HG03442 (cell line): ENCODE measurements around the gene PLA2G2F.
A peak's percentile ranks its signal among the peaks of the same experiment; 100 is the strongest.
"Not testable (repeated sequence)": the region's sequence is repeated elsewhere in the genome, so short reads cannot be mapped to it uniquely, and the experiment has no call there.

Source experiments
- ATAC-seq: cut with Tn5 transposase; IDR thresholded peaks from one replicate; pipeline ENCODE4 v1.9.1; 2021; ENCODE audit warnings: mild to moderate bottlenecking, moderate library complexity; ENCODE audit not compliant: unreplicated experiment

The PLA2G2F gene

DNA sequence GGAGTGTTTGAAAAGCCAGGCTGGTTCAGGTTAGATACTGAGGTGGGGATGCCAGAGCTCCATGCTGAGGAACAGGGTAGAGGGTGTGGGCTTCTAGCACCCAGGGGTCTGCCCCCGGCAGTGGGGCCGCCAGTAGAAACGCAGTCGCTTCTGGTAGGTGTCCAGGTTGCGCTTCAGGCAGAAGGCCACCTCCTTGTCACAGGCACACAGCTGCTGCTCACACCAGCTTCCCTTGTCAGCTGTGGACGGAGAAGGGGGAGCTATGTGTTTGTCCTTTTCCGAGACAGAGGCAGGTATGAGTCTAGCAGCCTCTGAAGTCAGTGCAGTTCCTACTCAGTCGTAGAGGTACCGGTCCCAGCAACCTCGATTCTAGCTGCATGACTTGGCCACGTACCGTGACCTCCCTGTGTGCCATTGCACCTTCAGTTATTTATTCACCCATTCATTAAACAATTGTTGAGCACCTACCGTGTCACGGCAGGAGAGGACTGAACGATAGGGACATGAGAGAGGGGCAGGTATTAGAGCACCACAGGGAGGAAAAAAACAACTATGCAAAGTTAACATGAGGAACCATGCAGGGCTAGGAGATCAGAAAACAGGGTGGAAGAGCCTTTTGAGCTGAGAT, 25.0 kb upstream of the PLA2G2F start:
- no peak for ATAC-seq

GRCh38 chr1:20115479-20115878, 23.6 kb upstream of the PLA2G2F start:
- no peak for ATAC-seq

- no peak for ATAC-seq
Measured at GRCh38 chr1:20115916-20116315, 23.2 kb upstream of the PLA2G2F start.

GRCh38 chr1:20117236-20117635, 21.9 kb upstream of the PLA2G2F start:
- no peak for ATAC-seq

DNA sequence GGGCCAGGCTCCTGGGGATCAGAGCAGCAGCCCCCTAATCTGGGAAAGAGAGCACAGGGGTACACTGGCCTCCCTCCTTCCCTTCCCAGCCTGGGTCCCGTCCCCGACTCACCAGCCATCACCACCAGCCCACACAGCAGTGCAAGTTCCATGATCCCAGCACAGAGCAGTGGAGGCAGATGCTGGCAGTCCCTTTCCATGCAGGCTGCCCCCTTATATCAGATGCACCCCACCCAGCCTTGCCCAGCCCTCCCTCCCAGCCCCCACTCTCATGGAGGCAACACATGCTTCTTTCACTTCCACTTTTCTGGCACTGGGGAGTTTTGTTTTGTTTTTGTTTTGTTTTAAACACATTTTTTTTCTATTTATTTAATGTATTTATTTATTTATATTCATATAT, 19.8 kb upstream of the PLA2G2F start, which contains the start of gene PLA2G2D:
PLA2G2D (minus strand) TSS at position 190 of the 400 bp plus-strand sequence; CDS start at position 152, 38 bp downstream.
- no peak for ATAC-seq

DNA sequence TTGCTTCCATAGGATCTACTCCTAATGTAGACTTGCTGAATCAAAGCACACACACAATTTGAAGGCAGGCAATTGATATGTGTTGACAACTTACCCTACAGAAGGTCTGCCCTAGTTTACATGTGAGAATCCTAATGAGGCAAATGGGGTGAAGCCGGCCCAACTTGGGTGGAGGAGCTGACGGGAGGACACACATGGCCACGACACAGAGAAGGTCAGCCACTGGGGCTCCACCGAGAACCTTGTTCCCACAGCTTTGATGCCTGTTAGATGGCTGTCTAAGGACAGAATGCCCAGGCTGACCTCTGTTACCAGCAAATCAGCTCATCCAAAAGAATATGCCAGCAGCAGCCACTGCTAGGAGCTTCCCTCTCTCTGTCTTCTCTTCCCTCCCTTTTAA, 18.3 kb upstream of the PLA2G2F start:
- no peak for ATAC-seq

DNA sequence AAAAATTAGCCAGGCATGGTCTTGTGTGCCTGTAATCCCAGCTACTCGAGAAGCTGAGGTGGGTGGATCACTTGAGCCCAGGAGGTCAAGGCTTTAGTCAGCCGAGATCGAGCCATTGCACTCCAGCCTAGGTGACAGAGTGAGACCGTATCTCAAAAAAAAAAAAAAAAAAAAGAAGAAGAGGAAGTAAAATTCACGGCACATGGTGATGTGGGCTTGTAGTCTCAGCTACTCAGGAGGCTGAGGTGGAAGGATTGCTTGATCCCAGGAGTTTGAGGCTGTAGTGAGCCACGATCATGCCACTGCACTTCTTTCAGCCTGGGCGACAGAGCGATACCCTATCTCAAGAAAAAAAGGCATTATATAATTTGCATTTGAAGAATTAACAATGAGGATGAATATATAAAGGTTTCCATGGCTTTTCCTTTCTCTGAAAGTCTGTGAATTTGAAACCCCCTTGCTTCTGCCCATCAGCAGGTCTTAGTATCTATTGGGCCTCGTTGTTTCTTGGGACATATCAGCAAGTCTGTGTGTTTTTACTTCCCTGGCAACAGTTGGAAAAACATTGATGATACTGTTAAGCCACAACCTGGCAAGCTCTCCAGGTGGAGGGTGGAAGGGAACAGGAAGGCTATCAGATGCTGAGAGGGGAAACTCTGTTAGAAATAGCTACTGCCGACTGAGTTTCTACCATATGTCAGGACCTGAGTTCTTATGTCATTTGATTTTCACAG, 15.2 kb upstream of the PLA2G2F start:
- no peak for ATAC-seq

GRCh38 chr1:20124456-20125057, 14.6 kb upstream of the PLA2G2F start:
- no peak for ATAC-seq

- no peak for ATAC-seq
Measured at GRCh38 chr1:20125100-20125499, 14.0 kb upstream of the PLA2G2F start.

GRCh38 chr1:20126041-20126805, 12.9 kb upstream of the PLA2G2F start:
- peak; percentile 45 for ATAC-seq

- no peak for ATAC-seq
Measured at GRCh38 chr1:20126806-20127440, 12.2 kb upstream of the PLA2G2F start.

DNA sequence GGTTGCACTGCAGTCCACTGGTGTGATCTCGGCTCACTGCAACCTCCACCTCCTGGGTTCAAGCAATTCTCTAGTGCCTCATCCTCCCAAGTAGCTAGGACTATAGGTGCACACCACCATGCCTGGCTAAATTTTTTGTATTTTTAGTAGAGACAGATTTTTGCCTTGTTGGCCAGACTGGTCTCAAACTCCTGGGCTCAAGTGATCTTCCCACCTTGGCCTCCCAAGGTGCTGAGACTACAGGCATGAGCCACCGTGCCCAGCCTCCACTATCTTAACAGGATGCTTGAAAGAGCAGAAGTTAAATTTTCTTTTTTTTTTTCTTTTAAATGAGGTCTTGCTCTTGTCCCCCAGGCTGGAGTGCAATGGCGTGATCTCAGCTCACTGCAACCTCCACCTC, 8.6 kb upstream of the PLA2G2F start:
- not testable (repeated sequence) for ATAC-seq

DNA sequence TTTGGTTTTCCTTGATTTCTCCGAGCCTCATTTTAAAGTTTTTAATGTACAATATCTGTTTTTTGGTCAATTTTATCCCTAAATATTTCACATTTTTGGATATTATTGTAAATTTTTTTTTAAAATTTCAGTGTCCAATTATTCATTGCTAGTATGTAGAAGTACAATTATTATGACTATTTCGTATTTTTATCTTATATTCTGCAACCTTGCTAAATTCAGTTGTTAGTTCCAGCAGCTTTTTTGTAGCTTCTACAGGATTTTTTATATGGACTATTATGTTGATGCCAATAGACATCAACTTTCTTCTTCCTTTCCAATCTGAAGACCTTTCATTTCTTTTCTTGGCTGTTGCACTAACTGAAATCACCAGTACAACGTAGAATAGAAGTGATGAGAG, 4.1 kb upstream of the PLA2G2F start:
- ATAC-seq = no peak

- no peak for ATAC-seq
Measured at GRCh38 chr1:20136249-20136648, 2.9 kb upstream of the PLA2G2F start.

- ATAC-seq = no peak
Measured at GRCh38 chr1:20137055-20137454, 2.1 kb upstream of the PLA2G2F start.

DNA sequence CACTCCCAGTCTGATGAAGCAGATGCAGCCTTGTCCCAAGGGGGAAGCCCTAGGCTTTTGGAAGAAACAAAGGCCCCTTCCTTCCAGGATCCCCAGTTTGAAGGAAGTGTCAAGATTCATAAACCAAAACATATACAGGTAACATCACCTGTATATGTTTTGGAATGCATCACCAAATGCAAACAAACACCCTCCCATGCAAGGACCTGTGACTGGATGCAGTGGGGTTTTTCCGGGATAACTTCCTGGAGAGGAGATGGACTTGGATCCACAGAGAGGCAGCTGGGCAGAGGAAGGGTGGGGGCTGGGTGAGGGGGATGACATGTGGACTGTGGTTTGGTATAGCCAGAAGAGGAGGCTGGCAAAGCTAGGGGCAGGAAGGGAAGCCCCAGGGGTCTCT, 1.5 kb upstream of the PLA2G2F start:
- ATAC-seq = no peak

GRCh38 chr1:20138346-20138745, 777 bp upstream of the PLA2G2F start:
- ATAC-seq = no peak

GRCh38 chr1:20139776-20140612, 871 bp downstream of the PLA2G2F start:
- ATAC-seq = no peak

DNA sequence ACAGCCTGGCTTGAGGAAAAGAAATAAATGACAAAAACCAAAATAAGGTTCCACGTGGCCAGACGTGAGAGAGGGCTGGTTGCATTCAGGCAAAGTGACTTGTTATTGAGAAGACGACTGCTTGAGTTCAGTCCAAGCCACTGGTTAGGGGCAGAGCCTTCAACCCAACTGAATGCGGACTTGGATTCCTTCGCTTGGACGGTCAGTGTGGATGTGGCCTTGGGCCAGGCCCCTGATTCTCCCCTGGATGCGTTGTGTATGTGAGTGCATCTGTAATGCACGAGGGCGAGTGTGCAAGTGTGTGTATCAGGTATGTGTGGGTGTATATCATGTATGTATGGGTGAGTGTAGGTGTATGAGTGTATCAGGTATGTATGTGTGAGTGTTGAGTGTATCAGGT, 1.9 kb downstream of the PLA2G2F start:
- ATAC-seq = no peak

- no peak for ATAC-seq
Measured at GRCh38 chr1:20141466-20141865, 2.3 kb downstream of the PLA2G2F start.
